HUES6 (cell line): ENCODE results near the gene KCNT2.

Experiments used
- H3K27ac ChIP-seq: 2 replicates; pipeline ENCODE4 v1.7.0; 2013; ENCODE audit warnings: low read depth, mild to moderate bottlenecking, low read length, inconsistent platforms
- H3K27me3 ChIP-seq: 2 replicates; pipeline ENCODE4 v1.6.1; 2013; ENCODE audit warnings: low read length; ENCODE audit not compliant: control insufficient read depth, insufficient read depth
- H3K36me3 ChIP-seq: 2 replicates; pipeline ENCODE4 v1.6.1; 2013; ENCODE audit warnings: low read length; ENCODE audit not compliant: control insufficient read depth, insufficient read depth
- H3K4me1 ChIP-seq: 2 replicates; pipeline ENCODE4 v1.6.1; 2013; ENCODE audit warnings: low read length; ENCODE audit not compliant: control insufficient read depth, insufficient read depth
- H3K4me3 ChIP-seq: 2 replicates; pipeline ENCODE4 v1.5.1; 2013; ENCODE audit warnings: low read depth, low read length
- H3K9ac ChIP-seq: one replicate; pipeline ENCODE4 v1.6.1; 2013; ENCODE audit warnings: mild to moderate bottlenecking, low read length
- H3K9me3 ChIP-seq: 2 replicates; pipeline ENCODE4 v1.6.1; 2013; ENCODE audit warnings: low read depth, low read length; ENCODE audit not compliant: control insufficient read depth, insufficient read depth

The KCNT2 gene

GRCh38 chr1:196377811-196378210, 230.4 kb downstream of the KCNT2 start:
- Histone ChIP-seq H3K9me3 (no peaks in the 10 kb centered on the region), H3K36me3 (no peaks in the 10 kb centered on the region), H3K4me1 (peaks cover 10% of the 10 kb centered on the region), H3K27me3 (no peaks in the 10 kb centered on the region), H3K27ac (no peak overlapping the region), H3K4me3 (no peak overlapping the region), H3K9ac (no peak overlapping the region)

GRCh38 chr1:196376630-196377328, 231.5 kb downstream of the KCNT2 start:
- H3K9me3 ChIP-seq, result no peaks in the 10 kb centered on the region
- no peak overlapping the region for H3K9ac ChIP-seq
- H3K27ac ChIP-seq, result no peak overlapping the region
- no peaks in the 10 kb centered on the region for H3K27me3 ChIP-seq
- peaks cover 10% of the 10 kb centered on the region for H3K4me1 ChIP-seq
- no peak overlapping the region for H3K4me3 ChIP-seq
- no peaks in the 10 kb centered on the region for H3K36me3 ChIP-seq

DNA sequence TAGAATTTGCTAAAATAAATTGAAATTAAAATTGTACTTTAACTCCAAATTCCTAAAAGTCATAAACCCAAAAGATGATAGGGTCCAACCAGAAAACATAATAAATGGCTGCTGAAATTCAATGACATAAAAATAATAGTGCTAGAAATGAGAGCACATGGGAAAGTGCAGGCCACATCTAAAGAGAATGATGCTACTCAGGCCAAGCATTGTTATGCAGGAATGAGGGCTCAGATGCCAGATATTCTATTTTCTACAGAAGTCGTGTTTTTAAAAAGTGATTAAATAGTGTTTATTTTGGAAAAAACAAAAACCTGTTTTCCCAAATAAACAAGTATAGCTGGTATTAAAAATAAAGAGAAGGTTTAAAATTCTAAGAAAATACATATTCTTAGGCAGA, 234.4 kb downstream of the KCNT2 start:
- Histone ChIP-seq H3K9ac (no peak overlapping the region), H3K27ac (no peak overlapping the region), H3K4me1 (peaks cover 10% of the 10 kb centered on the region), H3K36me3 (no peaks in the 10 kb centered on the region), H3K9me3 (no peaks in the 10 kb centered on the region), H3K27me3 (no peaks in the 10 kb centered on the region), H3K4me3 (no peak overlapping the region)

DNA sequence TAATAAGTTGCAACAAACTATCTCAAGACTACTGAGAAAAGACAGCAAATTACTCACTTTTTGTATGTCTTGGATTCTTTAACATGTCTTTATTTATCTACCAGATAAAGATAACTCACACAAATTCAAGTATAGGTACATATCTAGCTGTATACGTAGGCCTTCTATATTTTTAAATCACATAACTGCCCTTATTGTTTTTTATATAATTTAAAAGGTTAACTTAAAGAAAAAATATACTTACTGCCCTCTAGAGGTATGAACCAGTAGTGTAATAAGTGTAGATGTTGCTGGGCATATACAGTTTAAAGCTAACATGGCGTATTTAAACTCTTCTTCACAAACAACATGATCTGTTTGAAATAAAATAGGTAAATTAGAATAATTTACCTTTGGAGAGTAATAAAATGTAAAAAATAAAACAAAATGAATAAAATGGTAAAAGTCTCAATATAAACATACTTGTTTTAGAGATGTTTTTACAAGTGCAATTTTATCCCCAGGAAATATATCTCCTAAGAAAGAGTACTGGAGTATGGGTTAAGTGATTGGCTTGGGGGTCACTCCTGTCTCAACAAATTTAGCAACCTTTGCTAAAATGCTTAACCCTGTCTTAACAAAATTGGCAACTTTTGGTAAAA, 235.2 kb downstream of the KCNT2 start:
- H3K9ac ChIP-seq, result no peak overlapping the region
- H3K36me3 ChIP-seq, result no peaks in the 10 kb centered on the region
- no peaks in the 10 kb centered on the region for H3K9me3 ChIP-seq
- H3K27ac ChIP-seq, result no peak overlapping the region
- H3K4me1 ChIP-seq, result peaks cover 10% of the 10 kb centered on the region
- H3K4me3 ChIP-seq, result no peak overlapping the region
- H3K27me3 ChIP-seq, result no peaks in the 10 kb centered on the region

DNA sequence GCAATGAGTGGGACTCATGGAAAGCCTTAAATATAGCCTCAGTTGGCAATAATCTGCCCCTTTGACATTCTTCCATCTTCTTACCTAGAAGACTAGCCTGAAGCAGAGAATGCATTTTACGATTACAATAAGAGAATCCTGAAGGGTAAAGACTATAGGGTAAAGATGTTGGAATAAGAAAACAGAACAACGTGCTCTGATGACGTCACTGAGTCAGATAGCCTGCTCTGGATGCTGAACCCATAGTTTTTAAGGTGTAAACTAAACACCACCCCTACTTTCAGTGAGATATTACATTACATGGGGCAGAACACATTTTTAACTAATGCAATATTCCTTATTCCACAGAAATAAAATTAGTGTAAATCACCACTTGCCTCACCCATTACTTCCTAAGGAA, 240.4 kb downstream of the KCNT2 start:
- Histone ChIP-seq H3K36me3 (no peaks in the 10 kb centered on the region), H3K27ac (no peak overlapping the region), H3K4me3 (no peak overlapping the region), H3K9me3 (no peaks in the 10 kb centered on the region), H3K4me1 (no peaks in the 10 kb centered on the region; the same call in 1 of the 2 replicates), H3K27me3 (no peaks in the 10 kb centered on the region), H3K9ac (no peak overlapping the region)

- no peaks in the 10 kb centered on the region for H3K9me3 ChIP-seq
- no peak overlapping the region for H3K4me3 ChIP-seq
- H3K27ac ChIP-seq, result no peak overlapping the region
Measured at GRCh38 chr1:196366817-196367495, 241.3 kb downstream of the KCNT2 start.

DNA sequence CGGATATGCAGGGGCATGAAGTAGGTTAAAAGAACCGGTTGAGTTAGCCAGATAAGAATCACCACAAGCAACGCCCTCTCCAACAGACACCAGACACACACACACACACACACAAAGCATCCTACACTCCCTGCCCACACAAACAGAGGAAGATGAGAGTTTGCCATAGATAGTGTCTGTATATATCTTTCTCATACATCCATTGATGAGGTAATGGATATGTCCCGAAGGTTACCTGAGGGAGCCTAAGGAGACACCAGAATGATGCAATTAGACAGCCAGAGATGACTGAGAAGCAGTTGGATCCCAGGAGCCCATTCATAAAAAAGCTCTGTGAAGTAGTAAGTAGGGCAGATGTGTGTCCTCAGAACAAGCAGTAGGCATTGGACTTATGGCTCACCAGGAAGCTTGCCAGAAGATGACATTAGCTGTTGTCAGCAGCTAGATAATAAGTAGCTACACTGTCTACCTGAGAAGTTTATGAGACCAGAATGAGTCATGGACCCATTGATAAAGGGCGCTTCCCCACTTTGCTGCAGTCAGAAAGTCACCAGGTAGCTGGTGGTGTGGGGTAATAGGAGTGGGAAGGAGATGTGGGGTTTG, 247.0 kb downstream of the KCNT2 start:
- Histone ChIP-seq H3K9me3 (no peaks in the 10 kb centered on the region), H3K36me3 (no peaks in the 10 kb centered on the region), H3K27me3 (no peaks in the 10 kb centered on the region), H3K4me1 (no peaks in the 10 kb centered on the region; the same call in 1 of the 2 replicates), H3K27ac (no peak overlapping the region), H3K9ac (no peak overlapping the region), H3K4me3 (no peak overlapping the region)

More at GRCh38 chr1:196366817-196367495, 241.3 kb downstream of the KCNT2 start:
- Histone ChIP-seq H3K9ac (no peak overlapping the region), H3K27me3 (no peaks in the 10 kb centered on the region), H3K4me1 (no peaks in the 10 kb centered on the region; the same call in 1 of the 2 replicates), H3K36me3 (no peaks in the 10 kb centered on the region)

- no peaks in the 10 kb centered on the region for H3K9me3 ChIP-seq
- H3K4me3 ChIP-seq, result no peak overlapping the region
- H3K36me3 ChIP-seq, result no peaks in the 10 kb centered on the region
- H3K27ac ChIP-seq, result no peak overlapping the region
- no peaks in the 10 kb centered on the region for H3K27me3 ChIP-seq
- no peak overlapping the region for H3K9ac ChIP-seq
- H3K4me1 ChIP-seq, result no peaks in the 10 kb centered on the region
Measured at GRCh38 chr1:196357913-196358312, 250.3 kb downstream of the KCNT2 start.

DNA sequence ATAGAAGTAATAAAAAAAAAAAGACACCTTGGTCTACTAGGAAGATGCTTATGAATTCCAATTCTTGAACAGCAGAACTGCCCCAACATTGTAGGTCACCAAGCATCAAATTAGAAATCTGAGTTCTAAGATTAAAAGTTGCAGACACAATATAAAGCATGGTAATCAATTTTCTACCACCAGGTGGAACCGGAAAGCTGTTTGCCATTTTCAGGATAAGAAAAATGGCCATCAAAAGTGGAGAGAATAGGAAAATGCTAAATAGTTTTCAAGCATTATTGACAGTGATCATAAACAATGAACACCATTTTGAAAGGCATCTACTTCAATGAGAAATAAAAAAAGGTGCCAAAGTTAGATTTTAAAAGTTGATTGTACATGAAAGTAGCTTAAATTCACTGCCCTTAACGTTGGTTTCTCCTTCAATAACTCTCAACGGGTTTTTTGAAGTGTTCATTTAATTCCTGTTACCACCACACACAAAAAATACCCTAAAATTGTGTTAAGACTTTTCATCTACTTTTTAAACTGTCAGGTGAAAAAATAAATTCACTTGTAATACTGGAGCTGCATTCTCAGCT, 252.9 kb downstream of the KCNT2 start:
- H3K9ac ChIP-seq, result no peak overlapping the region
- H3K27ac ChIP-seq, result no peak overlapping the region
- H3K36me3 ChIP-seq, result no peaks in the 10 kb centered on the region
- no peaks in the 10 kb centered on the region for H3K27me3 ChIP-seq
- no peak overlapping the region for H3K4me3 ChIP-seq
- no peaks in the 10 kb centered on the region for H3K9me3 ChIP-seq
- H3K4me1 ChIP-seq, result no peaks in the 10 kb centered on the region

- peak overlapping the region; percentile 31; the same call in 1 of the 2 replicates for H3K27ac ChIP-seq
- no peak overlapping the region for H3K9ac ChIP-seq
- H3K27me3 ChIP-seq, result no peaks in the 10 kb centered on the region
- no peak overlapping the region for H3K4me3 ChIP-seq
- no peaks in the 10 kb centered on the region; the same call in 1 of the 2 replicates for H3K36me3 ChIP-seq
- H3K9me3 ChIP-seq, result no peaks in the 10 kb centered on the region
- peaks cover 26% of the 10 kb centered on the region for H3K4me1 ChIP-seq
Measured at GRCh38 chr1:196344453-196344852, 263.8 kb downstream of the KCNT2 start.
